HG03045 (cell line): ENCODE measurements around the gene MARCHF7.
"Not testable (repeated sequence)": the region's sequence is repeated elsewhere in the genome, so short reads cannot be mapped to it uniquely, and the experiment has no call there.

ENCODE experiments used
- ATAC-seq: cut with Tn5 transposase; IDR thresholded peaks from one replicate; pipeline ENCODE4 v1.9.1; 2021; ENCODE audit warnings: mild to moderate bottlenecking, moderate library complexity; ENCODE audit not compliant: unreplicated experiment

MARCHF7 gene

GRCh38 chr2:159716857-159717256 is 4.6 kb downstream of the MARCHF7 start:
- ATAC-seq, result no peak

GRCh38 chr2:159720676-159721075 is 8.4 kb downstream of the MARCHF7 start:
- ATAC-seq, result no peak

DNA sequence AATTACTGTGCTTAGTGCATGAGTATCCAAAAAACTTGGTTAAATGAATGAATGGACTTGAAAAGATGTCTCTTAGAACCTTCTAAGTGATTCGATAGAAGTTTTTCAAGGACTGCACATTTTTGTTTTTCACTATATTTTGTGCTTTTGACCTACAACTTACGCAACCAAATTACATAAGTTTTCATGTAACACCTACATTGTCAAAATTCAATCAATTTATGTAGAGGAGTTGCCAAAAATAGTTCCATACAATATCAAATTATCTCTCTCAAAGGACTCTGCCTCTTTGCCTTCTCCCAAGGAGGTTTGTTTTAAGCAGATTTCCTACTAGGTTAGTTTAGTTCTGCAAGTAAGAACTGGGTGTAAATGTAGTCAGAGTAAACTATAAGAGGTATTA is 10.3 kb downstream of the MARCHF7 start:
- ATAC-seq, result no peak

DNA sequence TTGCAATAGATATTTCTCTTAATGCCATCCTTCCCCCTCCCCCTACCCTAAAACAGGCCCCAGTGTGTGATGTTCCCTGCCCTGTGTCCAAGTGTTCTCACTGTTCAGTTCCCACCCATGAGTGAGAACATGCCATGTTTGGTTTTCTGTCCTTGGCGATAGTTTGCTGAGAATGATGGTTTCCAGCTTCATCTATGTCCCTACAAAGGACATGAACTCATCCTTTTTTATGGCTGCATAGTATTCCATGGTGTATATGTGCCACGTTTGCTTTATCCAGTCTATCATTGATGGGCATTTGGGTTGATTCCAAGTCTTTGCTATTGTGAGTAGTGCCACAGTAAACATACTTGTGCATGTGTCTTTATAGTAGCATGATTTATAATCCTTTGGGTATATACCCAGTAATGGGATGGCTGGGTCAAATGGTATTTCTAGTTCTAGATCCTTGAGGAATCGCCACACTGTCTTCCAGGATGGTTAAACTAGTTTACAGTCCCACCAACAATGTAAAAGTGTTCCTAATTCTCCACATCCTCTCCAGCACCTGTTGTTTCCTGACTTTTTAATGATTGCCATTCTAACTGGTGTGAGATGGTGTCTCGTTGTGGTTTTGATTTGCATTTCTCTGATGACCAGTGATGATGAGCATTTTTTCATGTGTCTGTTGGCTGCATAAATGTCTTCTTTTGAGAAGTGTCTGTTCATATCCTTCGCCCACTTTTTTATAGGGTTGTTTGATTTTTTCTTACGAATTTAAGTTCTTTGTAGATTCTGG is 12.7 kb downstream of the MARCHF7 start:
- not testable (repeated sequence) for ATAC-seq

DNA sequence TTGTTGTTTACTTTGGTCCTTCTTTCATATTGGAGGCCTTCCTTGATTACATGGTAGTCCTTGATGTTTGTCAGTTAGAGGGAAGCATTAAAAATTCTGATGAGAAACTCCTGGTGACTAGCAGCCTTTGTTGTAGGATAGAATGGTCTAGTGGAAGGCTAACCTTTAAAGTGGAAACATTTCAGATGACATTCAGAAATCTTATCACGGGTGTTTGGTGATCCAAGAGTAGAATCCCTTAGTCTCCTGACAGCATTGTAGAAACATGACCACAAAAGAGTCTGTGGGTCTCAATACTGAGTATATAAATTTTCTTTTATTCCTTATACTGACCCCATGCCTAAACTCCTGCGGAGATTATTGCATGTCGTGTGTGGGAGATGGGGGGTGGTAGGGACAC is 13.4 kb downstream of the MARCHF7 start:
- ATAC-seq, result no peak

GRCh38 chr2:159728629-159729028 is 16.3 kb downstream of the MARCHF7 start:
- no peak for ATAC-seq

- ATAC-seq, result no peak
Measured at GRCh38 chr2:159735648-159736047, 23.3 kb downstream of the MARCHF7 start.

- ATAC-seq, result no peak
Measured at GRCh38 chr2:159736048-159736447, 23.7 kb downstream of the MARCHF7 start.

DNA sequence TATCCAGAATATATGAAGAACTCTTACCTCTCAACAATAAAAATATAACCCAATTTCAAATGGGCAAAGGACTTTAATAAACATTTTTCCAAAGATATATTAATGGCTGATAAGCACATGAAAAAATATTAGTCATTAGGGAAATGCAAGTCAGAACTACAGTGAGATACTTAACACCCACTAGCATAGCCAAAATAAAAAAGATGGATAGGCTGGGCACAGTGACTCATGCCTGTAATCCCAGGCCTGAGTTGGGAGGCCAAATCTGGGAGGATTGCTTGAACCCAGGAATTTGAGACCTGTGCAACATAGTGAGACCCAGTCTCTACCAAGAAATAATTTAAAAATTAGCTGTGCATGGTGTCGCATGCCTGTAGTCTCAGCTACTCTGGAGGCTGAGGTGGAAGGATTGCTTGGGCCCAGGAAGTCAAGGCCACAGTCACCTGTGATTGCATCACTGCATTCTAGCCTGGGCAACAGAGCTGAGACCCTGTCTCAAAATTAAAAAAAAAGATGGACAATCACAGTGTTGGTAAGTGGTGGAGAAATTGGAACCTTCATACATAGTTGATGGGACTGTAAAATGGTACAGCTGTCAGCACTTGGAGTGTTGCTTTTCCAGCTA is 25.1 kb downstream of the MARCHF7 start:
- ATAC-seq, result no peak

DNA sequence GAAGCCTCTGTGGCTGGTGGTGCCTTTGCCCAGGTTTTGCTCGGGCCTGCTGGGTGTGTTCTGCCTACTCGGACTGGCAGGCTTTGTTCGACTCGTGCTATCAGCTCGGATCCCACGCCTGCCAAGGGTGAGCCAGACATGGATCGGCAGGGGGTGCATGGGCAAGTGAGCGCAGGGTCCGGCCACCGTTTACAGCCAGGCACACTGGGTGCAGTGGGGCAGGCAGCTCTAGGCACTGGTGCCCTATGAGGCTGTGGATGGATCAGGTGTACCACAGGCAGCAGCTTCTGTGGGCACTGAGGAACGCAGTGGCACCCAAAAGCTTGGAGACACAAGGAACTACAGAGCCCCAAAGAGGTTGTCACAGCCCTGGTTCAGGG is 25.6 kb downstream of the MARCHF7 start:
- no peak for ATAC-seq

GRCh38 chr2:159738509-159739390 is 26.4 kb downstream of the MARCHF7 start:
- ATAC-seq, result no peak

DNA sequence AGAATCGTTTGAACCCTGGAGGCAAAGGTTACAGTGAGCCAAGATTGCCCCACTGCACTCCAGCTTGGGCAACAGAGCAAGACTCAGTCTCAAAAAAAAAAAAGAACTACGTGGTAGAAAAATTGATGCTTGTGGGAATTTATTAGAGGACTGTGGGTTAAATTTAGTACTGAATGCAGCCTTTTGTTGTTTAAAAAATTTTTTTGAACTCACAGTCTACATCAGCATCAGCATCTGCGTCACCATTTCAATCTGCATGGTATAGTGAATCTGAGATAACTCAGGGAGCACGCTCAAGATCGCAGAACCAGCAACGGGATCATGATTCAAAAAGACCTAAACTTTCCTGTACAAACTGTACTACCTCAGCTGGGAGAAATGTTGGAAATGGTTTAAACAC is 30.5 kb downstream of the MARCHF7 start:
- no peak for ATAC-seq

GRCh38 chr2:159744363-159744762 is 32.1 kb downstream of the MARCHF7 start:
- ATAC-seq, result no peak

GRCh38 chr2:159745237-159745636 is 32.9 kb downstream of the MARCHF7 start:
- ATAC-seq, result not testable (repeated sequence)

GRCh38 chr2:159748089-159748488 is 35.8 kb downstream of the MARCHF7 start:
- ATAC-seq, result no peak

DNA sequence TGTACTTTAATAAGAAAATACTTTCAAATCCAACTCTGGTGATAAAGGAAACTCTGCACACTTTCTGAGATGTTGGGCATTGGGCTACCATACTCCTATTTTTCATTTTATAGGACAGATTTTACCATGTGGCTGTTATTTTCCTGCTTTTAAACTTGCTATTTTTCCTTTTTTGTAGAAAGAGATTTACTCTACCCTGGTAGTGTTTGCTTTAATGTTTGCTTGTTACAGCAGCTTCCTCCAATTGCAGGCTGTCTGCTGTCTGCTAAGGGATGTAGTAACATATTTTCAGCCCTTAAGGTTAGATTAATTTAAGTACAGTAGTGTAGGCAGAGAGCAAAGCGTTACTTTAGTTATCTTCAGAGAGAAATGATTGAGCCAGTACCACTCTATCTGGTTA is 38.6 kb downstream of the MARCHF7 start:
- no peak for ATAC-seq

DNA sequence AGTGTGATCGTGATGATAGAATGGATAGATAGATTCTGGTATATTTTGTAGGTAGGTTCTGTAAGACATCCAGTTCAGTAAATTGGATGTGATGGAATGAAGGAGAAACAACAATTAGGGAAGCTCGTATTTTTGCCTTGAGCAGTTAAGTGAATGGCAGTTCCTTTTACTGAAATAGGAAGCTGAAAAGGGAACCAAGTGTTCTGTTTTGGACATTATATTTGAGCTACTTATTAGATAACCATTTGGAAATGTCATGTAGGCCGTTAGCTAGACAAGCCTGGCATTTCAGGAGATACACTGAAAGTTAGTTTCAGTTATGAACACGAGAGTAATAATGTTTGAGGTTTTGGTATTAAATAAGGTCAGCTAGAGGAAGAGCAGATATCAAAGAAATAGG is 41.5 kb downstream of the MARCHF7 start:
- no peak for ATAC-seq

GRCh38 chr2:159755014-159755413 is 42.7 kb downstream of the MARCHF7 start:
- no peak for ATAC-seq

- no peak for ATAC-seq
Measured at GRCh38 chr2:159755788-159756187, 43.5 kb downstream of the MARCHF7 start.

- no peak for ATAC-seq
Measured at GRCh38 chr2:159758239-159758638, 45.9 kb downstream of the MARCHF7 start.

DNA sequence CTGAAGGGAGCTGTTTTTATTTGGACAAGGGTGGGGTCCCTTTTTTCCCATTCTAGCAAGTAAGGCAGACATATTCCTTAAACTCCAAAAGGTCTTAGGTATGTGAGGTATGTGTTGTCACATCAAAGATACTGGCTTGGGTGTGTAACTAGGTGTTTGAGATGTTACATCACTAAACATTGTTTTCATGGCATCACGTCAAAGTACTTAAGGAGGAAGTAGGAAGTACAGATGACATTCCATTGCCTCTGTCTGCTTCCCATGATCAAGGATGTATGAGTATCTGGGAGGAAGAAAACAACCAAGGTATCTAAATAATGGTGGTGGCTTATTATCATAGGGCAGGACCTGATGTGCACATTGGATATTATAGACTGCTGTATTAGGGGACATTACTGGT is 46.4 kb downstream of the MARCHF7 start:
- no peak for ATAC-seq

GRCh38 chr2:159759577-159759976 is 47.3 kb downstream of the MARCHF7 start:
- no peak for ATAC-seq
